Osteocyte (in vitro differentiated cells): ENCODE results near the gene CNTN2. TPM values are rescaled to one million over a fixed set of nuclear protein-coding genes. Genes with fewer than 3 reads are reported as not detected.

Experiments used
- DNase-seq: peaks from one replicate; pipeline ENCODE4 v3.0.0; 2021; ENCODE audit warnings: mixed read lengths; ENCODE audit not compliant: unreplicated experiment; ENCODE audit errors: extremely low spot score
- H3K27ac Mint-ChIP-seq: one replicate; pipeline ENCODE4 v1.8.0; 2021; ENCODE audit warnings: mild to moderate bottlenecking, mixed read lengths; ENCODE audit not compliant: unreplicated experiment
- H3K27me3 Mint-ChIP-seq: one replicate; pipeline ENCODE4 v1.8.0; 2021; ENCODE audit warnings: mixed read lengths; ENCODE audit not compliant: unreplicated experiment
- H3K36me3 Mint-ChIP-seq: one replicate; pipeline ENCODE4 v1.8.0; 2021; ENCODE audit warnings: mixed read lengths; ENCODE audit not compliant: unreplicated experiment
- H3K4me1 Mint-ChIP-seq: one replicate; pipeline ENCODE4 v1.8.0; 2021; ENCODE audit warnings: mixed read lengths; ENCODE audit not compliant: unreplicated experiment
- H3K4me3 Mint-ChIP-seq: one replicate; pipeline ENCODE4 v1.8.0; 2021; ENCODE audit warnings: mild to moderate bottlenecking, moderate library complexity, mixed read lengths; ENCODE audit not compliant: unreplicated experiment
- H3K9me3 Mint-ChIP-seq: one replicate; pipeline ENCODE4 v1.8.0; 2021; ENCODE audit warnings: mixed read lengths; ENCODE audit not compliant: unreplicated experiment
- total RNA-seq: library from RNA; stranded (reverse); gene quantifications from 2 replicates; pipeline ENCODE4 v1.2.1, GENCODE V29; 2021
- TF ChIP-seq, protein P1 (sequence below): fragments of 200-600 bp; sonication (generic); IDR thresholded peaks from 2 replicates; pipeline ENCODE4 v1.5.0; 2021; ENCODE audit warnings: antibody characterized with exemption, mild to moderate bottlenecking, moderate library complexity

Gene CNTN2
- total RNA-seq, 1 donor from 2014 or later = not detected

DNA sequence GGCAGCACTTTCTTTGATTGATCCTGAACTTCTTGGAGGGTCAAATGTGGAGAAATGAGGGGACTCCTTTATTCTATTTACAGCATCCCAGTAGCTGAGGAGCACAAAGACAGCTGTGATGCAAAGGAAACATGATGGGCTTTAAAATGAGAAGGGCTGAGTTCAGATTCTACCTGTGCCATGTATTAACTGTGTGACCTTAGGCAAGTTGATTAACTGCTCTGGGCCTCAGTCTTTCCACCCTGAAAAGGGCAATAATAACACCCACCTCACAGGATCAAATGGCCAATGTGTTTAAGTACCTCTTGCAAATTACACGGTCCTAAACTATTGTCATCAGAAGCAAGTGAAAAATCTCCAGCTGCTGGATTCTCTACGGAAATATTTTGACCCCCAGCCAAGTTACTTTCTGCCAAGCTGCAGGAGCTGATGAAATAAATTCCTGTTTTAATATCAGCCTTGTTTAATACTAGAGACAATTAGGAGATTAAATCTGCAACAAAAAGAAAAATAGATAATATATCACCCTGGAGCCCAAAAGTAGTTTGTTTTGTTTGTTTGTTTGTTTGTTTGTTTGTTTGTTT, 25.5 kb downstream of the CNTN2 start:
- H3K9me3 Mint-ChIP-seq = no peaks in the 10 kb centered on the region
- H3K4me1 Mint-ChIP-seq = peaks cover 2% of the 10 kb centered on the region
- H3K27ac Mint-ChIP-seq = no peak overlapping the region
- no peak for DNase-seq
- TF ChIP-seq, protein P1, sequence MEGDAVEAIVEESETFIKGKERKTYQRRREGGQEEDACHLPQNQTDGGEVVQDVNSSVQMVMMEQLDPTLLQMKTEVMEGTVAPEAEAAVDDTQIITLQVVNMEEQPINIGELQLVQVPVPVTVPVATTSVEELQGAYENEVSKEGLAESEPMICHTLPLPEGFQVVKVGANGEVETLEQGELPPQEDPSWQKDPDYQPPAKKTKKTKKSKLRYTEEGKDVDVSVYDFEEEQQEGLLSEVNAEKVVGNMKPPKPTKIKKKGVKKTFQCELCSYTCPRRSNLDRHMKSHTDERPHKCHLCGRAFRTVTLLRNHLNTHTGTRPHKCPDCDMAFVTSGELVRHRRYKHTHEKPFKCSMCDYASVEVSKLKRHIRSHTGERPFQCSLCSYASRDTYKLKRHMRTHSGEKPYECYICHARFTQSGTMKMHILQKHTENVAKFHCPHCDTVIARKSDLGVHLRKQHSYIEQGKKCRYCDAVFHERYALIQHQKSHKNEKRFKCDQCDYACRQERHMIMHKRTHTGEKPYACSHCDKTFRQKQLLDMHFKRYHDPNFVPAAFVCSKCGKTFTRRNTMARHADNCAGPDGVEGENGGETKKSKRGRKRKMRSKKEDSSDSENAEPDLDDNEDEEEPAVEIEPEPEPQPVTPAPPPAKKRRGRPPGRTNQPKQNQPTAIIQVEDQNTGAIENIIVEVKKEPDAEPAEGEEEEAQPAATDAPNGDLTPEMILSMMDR = no peak
- H3K36me3 Mint-ChIP-seq = no peaks in the 10 kb centered on the region
- no peak overlapping the region for H3K4me3 Mint-ChIP-seq
- peaks cover 10% of the 10 kb centered on the region for H3K27me3 Mint-ChIP-seq

DNA sequence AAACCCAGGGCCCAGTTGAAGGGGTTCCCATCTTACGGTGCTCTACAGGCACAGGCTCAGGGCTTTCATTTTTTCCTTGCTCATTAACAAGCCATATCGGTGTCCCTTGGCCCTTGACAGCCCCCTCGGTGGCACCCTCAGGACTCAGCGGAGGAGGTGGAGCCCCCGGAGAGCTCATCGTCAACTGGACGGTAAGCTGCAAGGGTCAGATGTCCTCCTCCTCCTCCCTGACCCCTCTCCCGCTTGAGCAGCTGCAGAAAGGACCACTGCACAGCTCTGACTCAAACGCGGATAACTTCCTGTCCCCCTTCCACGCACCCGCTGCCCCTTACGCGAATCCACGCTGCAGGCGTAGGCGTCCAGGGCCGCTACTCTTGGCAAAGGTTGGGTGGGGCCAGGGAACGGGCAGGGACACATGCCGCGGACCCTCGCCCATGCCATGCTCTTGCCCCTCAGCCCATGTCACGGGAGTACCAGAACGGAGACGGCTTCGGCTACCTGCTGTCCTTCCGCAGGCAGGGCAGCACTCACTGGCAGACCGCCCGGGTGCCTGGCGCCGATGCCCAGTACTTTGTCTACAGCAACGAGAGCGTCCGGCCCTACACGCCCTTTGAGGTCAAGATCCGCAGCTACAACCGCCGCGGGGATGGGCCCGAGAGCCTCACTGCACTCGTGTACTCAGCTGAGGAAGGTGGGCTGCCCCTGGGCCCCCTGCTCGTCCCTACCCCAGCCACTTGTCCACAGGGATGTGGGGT, 26.5 kb downstream of the CNTN2 start:
- Mint-ChIP-seq H3K4me3 (no peak overlapping the region), H3K9me3 (no peaks in the 10 kb centered on the region), H3K36me3 (no peaks in the 10 kb centered on the region), H3K27ac (no peak overlapping the region), H3K4me1 (peaks cover 2% of the 10 kb centered on the region), H3K27me3 (peaks cover 7% of the 10 kb centered on the region)
- TF ChIP-seq, protein P1 = no peak
- DNase-seq = peak; percentile 80

DNA sequence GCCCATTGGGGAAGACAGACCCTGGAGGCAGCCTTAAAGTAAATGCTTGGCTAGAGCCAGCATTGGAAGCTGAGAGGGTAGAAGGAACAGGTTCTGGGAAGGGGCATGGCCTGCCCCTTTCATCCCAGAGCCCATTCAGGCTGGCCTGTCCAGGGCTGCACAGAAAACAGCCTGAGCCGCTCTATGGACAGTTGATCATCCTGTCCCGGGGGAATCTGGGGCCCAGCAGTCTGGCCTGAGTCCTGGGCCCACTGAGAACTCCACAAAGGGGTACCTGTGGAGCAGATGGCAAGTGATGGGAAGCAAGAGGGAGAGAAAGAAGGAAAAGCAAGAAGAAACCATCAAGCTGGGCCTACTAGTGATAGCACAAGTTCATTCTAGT, 28.0 kb downstream of the CNTN2 start:
- Mint-ChIP-seq H3K9me3 (no peaks in the 10 kb centered on the region), H3K4me1 (peaks cover 2% of the 10 kb centered on the region), H3K4me3 (no peak overlapping the region), H3K36me3 (no peaks in the 10 kb centered on the region), H3K27me3 (peaks cover 7% of the 10 kb centered on the region), H3K27ac (no peak overlapping the region)
- TF ChIP-seq, protein P1 = no peak
- peak; percentile 77 for DNase-seq

DNA sequence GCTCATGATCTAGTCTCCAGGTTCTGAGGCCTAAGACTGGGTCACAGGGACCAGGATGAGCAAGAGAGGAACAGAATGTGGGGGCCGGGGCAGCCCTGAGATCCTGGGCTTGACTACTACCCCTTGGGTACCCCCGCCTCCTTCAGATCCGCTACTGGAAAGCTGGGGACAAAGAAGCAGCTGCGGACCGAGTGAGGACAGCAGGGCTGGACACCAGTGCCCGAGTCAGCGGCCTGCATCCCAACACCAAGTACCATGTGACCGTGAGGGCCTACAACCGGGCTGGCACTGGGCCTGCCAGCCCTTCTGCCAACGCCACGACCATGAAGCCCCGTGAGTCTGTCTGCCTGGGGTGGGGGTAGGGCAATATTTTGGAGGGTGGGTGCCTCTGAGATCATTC, 28.8 kb downstream of the CNTN2 start:
- Mint-ChIP-seq H3K9me3 (no peaks in the 10 kb centered on the region), H3K4me1 (peaks cover 2% of the 10 kb centered on the region), H3K27ac (no peak overlapping the region), H3K27me3 (peaks cover 2% of the 10 kb centered on the region), H3K36me3 (no peaks in the 10 kb centered on the region), H3K4me3 (no peak overlapping the region)
- no peak for DNase-seq
- TF ChIP-seq, protein P1 = no peak

DNA sequence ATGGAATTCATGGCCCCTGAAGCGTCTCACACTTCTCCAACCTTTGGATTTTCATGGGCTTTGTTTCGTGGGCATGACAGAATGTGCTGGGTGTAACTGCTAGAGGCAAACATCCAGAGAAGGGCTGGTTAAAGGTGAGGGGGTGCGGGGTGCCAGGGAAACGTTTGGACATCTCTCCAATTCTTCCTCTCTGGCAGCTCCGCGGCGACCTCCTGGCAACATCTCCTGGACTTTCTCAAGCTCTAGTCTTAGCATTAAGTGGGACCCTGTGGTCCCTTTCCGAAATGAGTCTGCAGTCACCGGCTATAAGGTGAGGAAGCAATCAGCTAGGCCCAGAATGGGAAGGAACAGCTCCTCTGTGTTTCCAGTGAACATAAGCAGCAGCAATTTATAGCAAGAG, 29.3 kb downstream of the CNTN2 start:
- H3K4me1 Mint-ChIP-seq = peaks cover 2% of the 10 kb centered on the region
- H3K4me3 Mint-ChIP-seq = no peak overlapping the region
- H3K27me3 Mint-ChIP-seq = peaks cover 2% of the 10 kb centered on the region
- no peak for DNase-seq
- TF ChIP-seq, protein P1 = no peak
- H3K27ac Mint-ChIP-seq = no peak overlapping the region
- no peaks in the 10 kb centered on the region for H3K36me3 Mint-ChIP-seq
- no peaks in the 10 kb centered on the region for H3K9me3 Mint-ChIP-seq
